WTC11 (cell line): ENCODE results near the gene ARHGEF28. TPM values are rescaled to one million over a fixed set of nuclear protein-coding genes. Genes with fewer than 3 reads are reported as not detected.

Source experiments
- ATAC-seq: fragments of 200-7000 bp; cut with Tn5 transposase; 2 replicates; pipeline ENCODE4 v1.10.0; 2021; ENCODE audit warnings: mild to moderate bottlenecking, moderate library complexity
- CTCF ChIA-PET: fragments of 300-600 bp; sonication (Branson Sonifier 250); formaldehyde crosslinking; loops from one replicate; lab custom pipeline; 2021; ENCODE audit warnings: antibody characterized with exemption; lab: Charles Lee
- POLR2A ChIA-PET: fragments of 350-600 bp; sonication (Branson Sonifier 250); formaldehyde crosslinking; loops from one replicate; lab custom pipeline; 2021; ENCODE audit warnings: antibody characterized with exemption; lab: Charles Lee
- DNase-seq: peaks from one replicate; pipeline ENCODE4 v3.0.0; 2021; ENCODE audit warnings: low spot score
- H3K27ac Mint-ChIP-seq: 2 replicates; pipeline ENCODE4 v1.8.0; 2021; ENCODE audit warnings: mixed read lengths
- H3K27me3 Mint-ChIP-seq: 2 replicates; pipeline ENCODE4 v1.8.0; 2021; ENCODE audit warnings: low read depth, mild to moderate bottlenecking, moderate library complexity, mixed read lengths
- H3K36me3 Mint-ChIP-seq: 2 replicates; pipeline ENCODE4 v1.8.0; 2021; ENCODE audit warnings: mixed read lengths
- H3K4me1 Mint-ChIP-seq: 2 replicates; pipeline ENCODE4 v1.8.0; 2022; ENCODE audit warnings: mixed read lengths
- H3K4me3 Mint-ChIP-seq: 2 replicates; pipeline ENCODE4 v1.8.0; 2021; ENCODE audit warnings: mild to moderate bottlenecking, moderate library complexity, mixed read lengths
- H3K9me3 Mint-ChIP-seq: 2 replicates; pipeline ENCODE4 v1.8.0; 2021; ENCODE audit warnings: mixed read lengths
- CREM ChIP-seq: sonication (generic); formaldehyde crosslinking; IDR thresholded peaks from 2 replicates; pipeline ENCODE4 v1.8.1; 2022; ENCODE audit warnings: mild to moderate bottlenecking, missing genetic modification reagents, moderate library complexity
- ELF4 ChIP-seq: sonication (generic); formaldehyde crosslinking; IDR thresholded peaks from 2 replicates; pipeline ENCODE4 v1.8.1; 2022; ENCODE audit warnings: low read depth, mild to moderate bottlenecking, moderate library complexity, missing genetic modification reagents
- NFE2L1 ChIP-seq: sonication (generic); formaldehyde crosslinking; IDR thresholded peaks from 2 replicates; pipeline ENCODE4 v1.8.1; 2023; ENCODE audit warnings: missing genetic modification reagents
- NFYB ChIP-seq: sonication (generic); formaldehyde crosslinking; conservative IDR thresholded peaks from 2 replicates; pipeline ENCODE4 v1.8.0; 2022; ENCODE audit warnings: low read depth, missing genetic modification reagents
- NR3C1 ChIP-seq: sonication (generic); formaldehyde crosslinking; conservative IDR thresholded peaks from 2 replicates; pipeline ENCODE4 v1.8.1; 2023; ENCODE audit warnings: low read depth, mild to moderate bottlenecking, missing genetic modification reagents
- ZNF232 ChIP-seq: sonication (generic); formaldehyde crosslinking; IDR thresholded peaks from 2 replicates; pipeline ENCODE4 v1.8.0; 2022; ENCODE audit warnings: mild to moderate bottlenecking, missing genetic modification reagents
- total RNA-seq: library from RNA; stranded (reverse); gene quantifications from 3 replicates; pipeline ENCODE4 v1.2.3, GENCODE V29; 2021
- TF ChIP-seq, protein P1 (sequence below): sonication (generic); formaldehyde crosslinking; IDR thresholded peaks from 2 replicates; pipeline ENCODE4 v1.8.1; 2023; ENCODE audit warnings: mild to moderate bottlenecking, moderate library complexity, missing genetic modification reagents
- TF ChIP-seq, protein P2 (sequence below): sonication (generic); formaldehyde crosslinking; conservative IDR thresholded peaks from 2 replicates; pipeline ENCODE4 v1.8.1; 2023; ENCODE audit warnings: mild to moderate bottlenecking, low read depth, missing genetic modification reagents, moderate library complexity
- TF ChIP-seq, protein P3 (sequence below): sonication (generic); formaldehyde crosslinking; IDR thresholded peaks from 2 replicates; pipeline ENCODE4 v1.8.0; 2022; ENCODE audit warnings: missing genetic modification reagents
- TF ChIP-seq, protein P4 (sequence below): sonication (generic); formaldehyde crosslinking; IDR thresholded peaks from 2 replicates; pipeline ENCODE4 v1.8.0; 2023; ENCODE audit warnings: mild to moderate bottlenecking, missing genetic modification reagents
- TF ChIP-seq, protein P5 (sequence below): sonication (generic); formaldehyde crosslinking; IDR thresholded peaks from 2 replicates; pipeline ENCODE4 v1.8.1; 2022; ENCODE audit warnings: mild to moderate bottlenecking, moderate library complexity, missing genetic modification reagents
- TF ChIP-seq, protein P6 (sequence below): sonication (generic); formaldehyde crosslinking; IDR thresholded peaks from 2 replicates; pipeline ENCODE4 v1.8.1; 2023; ENCODE audit warnings: mild to moderate bottlenecking, missing genetic modification reagents, moderate library complexity
- TF ChIP-seq, protein P7 (sequence below): sonication (generic); formaldehyde crosslinking; IDR thresholded peaks from 2 replicates; pipeline ENCODE4 v1.8.1; 2023; ENCODE audit warnings: mild to moderate bottlenecking, missing genetic modification reagents, borderline replicate concordance

ARHGEF28 gene
- total RNA-seq, 1 experiment from 2014 or later: 0.96 TPM

DNA sequence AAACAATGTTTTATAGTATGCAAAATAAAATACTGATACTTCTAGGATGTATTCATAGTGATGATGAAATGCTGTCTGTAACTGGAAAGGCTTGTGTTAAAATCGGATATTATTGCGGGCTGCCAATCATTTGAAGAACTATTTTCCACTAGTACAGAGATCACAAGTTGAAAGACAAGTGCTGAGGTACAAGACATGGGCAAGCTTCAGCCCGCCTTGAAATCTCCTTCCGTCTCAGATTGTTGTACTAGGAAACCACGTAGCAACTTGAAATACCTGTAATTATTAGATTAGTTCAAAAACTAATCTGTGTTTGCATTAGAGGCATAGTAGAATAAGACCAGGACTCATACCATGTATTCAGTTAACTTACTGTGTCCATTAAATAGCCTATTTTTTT lies 218.2 kb downstream of the ARHGEF28 start:
- CTCF ChIA-PET: no interaction called here
- no peaks in the 10 kb centered on the region for H3K4me1 Mint-ChIP-seq
- no peaks in the 10 kb centered on the region for H3K27me3 Mint-ChIP-seq
- H3K4me3 Mint-ChIP-seq: no peak overlapping the region
- DNase-seq (no peak), ATAC-seq (no peak)
- H3K9me3 Mint-ChIP-seq: no peaks in the 10 kb centered on the region
- H3K36me3 Mint-ChIP-seq: no peaks in the 10 kb centered on the region
- H3K27ac Mint-ChIP-seq: no peak overlapping the region
- POLR2A ChIA-PET: no interaction called here
- TF ChIP-seq, protein P1, sequence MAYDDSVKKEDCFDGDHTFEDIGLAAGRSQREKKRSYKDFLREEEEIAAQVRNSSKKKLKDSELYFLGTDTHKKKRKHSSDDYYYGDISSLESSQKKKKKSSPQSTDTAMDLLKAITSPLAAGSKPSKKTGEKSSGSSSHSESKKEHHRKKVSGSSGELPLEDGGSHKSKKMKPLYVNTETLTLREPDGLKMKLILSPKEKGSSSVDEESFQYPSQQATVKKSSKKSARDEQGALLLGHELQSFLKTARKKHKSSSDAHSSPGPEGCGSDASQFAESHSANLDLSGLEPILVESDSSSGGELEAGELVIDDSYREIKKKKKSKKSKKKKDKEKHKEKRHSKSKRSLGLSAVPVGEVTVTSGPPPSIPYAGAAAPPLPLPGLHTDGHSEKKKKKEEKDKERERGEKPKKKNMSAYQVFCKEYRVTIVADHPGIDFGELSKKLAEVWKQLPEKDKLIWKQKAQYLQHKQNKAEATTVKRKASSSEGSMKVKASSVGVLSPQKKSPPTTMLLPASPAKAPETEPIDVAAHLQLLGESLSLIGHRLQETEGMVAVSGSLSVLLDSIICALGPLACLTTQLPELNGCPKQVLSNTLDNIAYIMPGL (CRISPR knock-in tag): no peak
- TF ChIP-seq, protein P2, sequence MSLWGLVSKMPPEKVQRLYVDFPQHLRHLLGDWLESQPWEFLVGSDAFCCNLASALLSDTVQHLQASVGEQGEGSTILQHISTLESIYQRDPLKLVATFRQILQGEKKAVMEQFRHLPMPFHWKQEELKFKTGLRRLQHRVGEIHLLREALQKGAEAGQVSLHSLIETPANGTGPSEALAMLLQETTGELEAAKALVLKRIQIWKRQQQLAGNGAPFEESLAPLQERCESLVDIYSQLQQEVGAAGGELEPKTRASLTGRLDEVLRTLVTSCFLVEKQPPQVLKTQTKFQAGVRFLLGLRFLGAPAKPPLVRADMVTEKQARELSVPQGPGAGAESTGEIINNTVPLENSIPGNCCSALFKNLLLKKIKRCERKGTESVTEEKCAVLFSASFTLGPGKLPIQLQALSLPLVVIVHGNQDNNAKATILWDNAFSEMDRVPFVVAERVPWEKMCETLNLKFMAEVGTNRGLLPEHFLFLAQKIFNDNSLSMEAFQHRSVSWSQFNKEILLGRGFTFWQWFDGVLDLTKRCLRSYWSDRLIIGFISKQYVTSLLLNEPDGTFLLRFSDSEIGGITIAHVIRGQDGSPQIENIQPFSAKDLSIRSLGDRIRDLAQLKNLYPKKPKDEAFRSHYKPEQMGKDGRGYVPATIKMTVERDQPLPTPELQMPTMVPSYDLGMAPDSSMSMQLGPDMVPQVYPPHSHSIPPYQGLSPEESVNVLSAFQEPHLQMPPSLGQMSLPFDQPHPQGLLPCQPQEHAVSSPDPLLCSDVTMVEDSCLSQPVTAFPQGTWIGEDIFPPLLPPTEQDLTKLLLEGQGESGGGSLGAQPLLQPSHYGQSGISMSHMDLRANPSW (CRISPR knock-in tag): no peak
- TF ChIP-seq, protein P3, sequence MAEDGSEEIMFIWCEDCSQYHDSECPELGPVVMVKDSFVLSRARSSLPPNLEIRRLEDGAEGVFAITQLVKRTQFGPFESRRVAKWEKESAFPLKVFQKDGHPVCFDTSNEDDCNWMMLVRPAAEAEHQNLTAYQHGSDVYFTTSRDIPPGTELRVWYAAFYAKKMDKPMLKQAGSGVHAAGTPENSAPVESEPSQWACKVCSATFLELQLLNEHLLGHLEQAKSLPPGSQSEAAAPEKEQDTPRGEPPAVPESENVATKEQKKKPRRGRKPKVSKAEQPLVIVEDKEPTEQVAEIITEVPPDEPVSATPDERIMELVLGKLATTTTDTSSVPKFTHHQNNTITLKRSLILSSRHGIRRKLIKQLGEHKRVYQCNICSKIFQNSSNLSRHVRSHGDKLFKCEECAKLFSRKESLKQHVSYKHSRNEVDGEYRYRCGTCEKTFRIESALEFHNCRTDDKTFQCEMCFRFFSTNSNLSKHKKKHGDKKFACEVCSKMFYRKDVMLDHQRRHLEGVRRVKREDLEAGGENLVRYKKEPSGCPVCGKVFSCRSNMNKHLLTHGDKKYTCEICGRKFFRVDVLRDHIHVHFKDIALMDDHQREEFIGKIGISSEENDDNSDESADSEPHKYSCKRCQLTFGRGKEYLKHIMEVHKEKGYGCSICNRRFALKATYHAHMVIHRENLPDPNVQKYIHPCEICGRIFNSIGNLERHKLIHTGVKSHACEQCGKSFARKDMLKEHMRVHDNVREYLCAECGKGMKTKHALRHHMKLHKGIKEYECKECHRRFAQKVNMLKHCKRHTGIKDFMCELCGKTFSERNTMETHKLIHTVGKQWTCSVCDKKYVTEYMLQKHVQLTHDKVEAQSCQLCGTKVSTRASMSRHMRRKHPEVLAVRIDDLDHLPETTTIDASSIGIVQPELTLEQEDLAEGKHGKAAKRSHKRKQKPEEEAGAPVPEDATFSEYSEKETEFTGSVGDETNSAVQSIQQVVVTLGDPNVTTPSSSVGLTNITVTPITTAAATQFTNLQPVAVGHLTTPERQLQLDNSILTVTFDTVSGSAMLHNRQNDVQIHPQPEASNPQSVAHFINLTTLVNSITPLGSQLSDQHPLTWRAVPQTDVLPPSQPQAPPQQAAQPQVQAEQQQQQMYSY: no peak
- TF ChIP-seq ZNF232 (CRISPR knock-in tag) (no peak), NR3C1 (CRISPR knock-in tag) (no peak), ELF4 (CRISPR knock-in tag) (no peak), NFE2L1 (CRISPR knock-in tag) (no peak), NFYB (CRISPR knock-in tag) (no peak), CREM (CRISPR knock-in tag) (no peak)
- TF ChIP-seq, protein P4, sequence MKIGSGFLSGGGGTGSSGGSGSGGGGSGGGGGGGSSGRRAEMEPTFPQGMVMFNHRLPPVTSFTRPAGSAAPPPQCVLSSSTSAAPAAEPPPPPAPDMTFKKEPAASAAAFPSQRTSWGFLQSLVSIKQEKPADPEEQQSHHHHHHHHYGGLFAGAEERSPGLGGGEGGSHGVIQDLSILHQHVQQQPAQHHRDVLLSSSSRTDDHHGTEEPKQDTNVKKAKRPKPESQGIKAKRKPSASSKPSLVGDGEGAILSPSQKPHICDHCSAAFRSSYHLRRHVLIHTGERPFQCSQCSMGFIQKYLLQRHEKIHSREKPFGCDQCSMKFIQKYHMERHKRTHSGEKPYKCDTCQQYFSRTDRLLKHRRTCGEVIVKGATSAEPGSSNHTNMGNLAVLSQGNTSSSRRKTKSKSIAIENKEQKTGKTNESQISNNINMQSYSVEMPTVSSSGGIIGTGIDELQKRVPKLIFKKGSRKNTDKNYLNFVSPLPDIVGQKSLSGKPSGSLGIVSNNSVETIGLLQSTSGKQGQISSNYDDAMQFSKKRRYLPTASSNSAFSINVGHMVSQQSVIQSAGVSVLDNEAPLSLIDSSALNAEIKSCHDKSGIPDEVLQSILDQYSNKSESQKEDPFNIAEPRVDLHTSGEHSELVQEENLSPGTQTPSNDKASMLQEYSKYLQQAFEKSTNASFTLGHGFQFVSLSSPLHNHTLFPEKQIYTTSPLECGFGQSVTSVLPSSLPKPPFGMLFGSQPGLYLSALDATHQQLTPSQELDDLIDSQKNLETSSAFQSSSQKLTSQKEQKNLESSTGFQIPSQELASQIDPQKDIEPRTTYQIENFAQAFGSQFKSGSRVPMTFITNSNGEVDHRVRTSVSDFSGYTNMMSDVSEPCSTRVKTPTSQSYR: no peak
- TF ChIP-seq, protein P5, sequence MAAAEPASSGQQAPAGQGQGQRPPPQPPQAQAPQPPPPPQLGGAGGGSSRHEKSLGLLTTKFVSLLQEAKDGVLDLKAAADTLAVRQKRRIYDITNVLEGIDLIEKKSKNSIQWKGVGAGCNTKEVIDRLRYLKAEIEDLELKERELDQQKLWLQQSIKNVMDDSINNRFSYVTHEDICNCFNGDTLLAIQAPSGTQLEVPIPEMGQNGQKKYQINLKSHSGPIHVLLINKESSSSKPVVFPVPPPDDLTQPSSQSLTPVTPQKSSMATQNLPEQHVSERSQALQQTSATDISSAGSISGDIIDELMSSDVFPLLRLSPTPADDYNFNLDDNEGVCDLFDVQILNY (CRISPR knock-in tag): no peak
- TF ChIP-seq, protein P6, sequence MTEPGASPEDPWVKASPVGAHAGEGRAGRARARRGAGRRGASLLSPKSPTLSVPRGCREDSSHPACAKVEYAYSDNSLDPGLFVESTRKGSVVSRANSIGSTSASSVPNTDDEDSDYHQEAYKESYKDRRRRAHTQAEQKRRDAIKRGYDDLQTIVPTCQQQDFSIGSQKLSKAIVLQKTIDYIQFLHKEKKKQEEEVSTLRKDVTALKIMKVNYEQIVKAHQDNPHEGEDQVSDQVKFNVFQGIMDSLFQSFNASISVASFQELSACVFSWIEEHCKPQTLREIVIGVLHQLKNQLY (CRISPR knock-in tag): no peak
- TF ChIP-seq, protein P7, sequence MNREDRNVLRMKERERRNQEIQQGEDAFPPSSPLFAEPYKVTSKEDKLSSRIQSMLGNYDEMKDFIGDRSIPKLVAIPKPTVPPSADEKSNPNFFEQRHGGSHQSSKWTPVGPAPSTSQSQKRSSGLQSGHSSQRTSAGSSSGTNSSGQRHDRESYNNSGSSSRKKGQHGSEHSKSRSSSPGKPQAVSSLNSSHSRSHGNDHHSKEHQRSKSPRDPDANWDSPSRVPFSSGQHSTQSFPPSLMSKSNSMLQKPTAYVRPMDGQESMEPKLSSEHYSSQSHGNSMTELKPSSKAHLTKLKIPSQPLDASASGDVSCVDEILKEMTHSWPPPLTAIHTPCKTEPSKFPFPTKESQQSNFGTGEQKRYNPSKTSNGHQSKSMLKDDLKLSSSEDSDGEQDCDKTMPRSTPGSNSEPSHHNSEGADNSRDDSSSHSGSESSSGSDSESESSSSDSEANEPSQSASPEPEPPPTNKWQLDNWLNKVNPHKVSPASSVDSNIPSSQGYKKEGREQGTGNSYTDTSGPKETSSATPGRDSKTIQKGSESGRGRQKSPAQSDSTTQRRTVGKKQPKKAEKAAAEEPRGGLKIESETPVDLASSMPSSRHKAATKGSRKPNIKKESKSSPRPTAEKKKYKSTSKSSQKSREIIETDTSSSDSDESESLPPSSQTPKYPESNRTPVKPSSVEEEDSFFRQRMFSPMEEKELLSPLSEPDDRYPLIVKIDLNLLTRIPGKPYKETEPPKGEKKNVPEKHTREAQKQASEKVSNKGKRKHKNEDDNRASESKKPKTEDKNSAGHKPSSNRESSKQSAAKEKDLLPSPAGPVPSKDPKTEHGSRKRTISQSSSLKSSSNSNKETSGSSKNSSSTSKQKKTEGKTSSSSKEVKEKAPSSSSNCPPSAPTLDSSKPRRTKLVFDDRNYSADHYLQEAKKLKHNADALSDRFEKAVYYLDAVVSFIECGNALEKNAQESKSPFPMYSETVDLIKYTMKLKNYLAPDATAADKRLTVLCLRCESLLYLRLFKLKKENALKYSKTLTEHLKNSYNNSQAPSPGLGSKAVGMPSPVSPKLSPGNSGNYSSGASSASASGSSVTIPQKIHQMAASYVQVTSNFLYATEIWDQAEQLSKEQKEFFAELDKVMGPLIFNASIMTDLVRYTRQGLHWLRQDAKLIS: no peak
